HepG2 (cell line): ENCODE data around the gene TUT1. TPM values are rescaled to one million over a fixed set of nuclear protein-coding genes. Genes with fewer than 3 reads are reported as not detected.

Source experiments
- FOSL2 ChIP-seq: sonication (generic); formaldehyde crosslinking; IDR thresholded peaks from 2 replicates; pipeline ENCODE4 v1.4.0; 2020; ENCODE audit warnings: missing genetic modification reagents
- FOXO1 ChIP-seq: sonication (generic); formaldehyde crosslinking; IDR thresholded peaks from 2 replicates; pipeline ENCODE4 v1.4.0; 2020; ENCODE audit warnings: missing genetic modification reagents
- ISL2 ChIP-seq: sonication (generic); formaldehyde crosslinking; IDR thresholded peaks from 2 replicates; pipeline ENCODE4 v1.5.0; 2020; ENCODE audit warnings: missing genetic modification reagents
- JUND ChIP-seq: sonication (generic); formaldehyde crosslinking; IDR thresholded peaks from 2 replicates; pipeline ENCODE4 v1.8.0; 2022; ENCODE audit warnings: mild to moderate bottlenecking, missing genetic modification reagents
- SMYD3 ChIP-seq: sonication (generic); formaldehyde crosslinking; IDR thresholded peaks from 2 replicates; pipeline ENCODE4 v1.8.1; 2023; ENCODE audit warnings: mild to moderate bottlenecking, missing genetic modification reagents
- ZNF282 ChIP-seq: fragments of 450-650 bp; IDR thresholded peaks from 2 replicates; pipeline ENCODE4 v1.6.1; 2018; ENCODE audit not compliant: partially characterized antibody
- ZNF468 ChIP-seq: sonication (generic); formaldehyde crosslinking; IDR thresholded peaks from 2 replicates; pipeline ENCODE4 v1.8.0; 2022; ENCODE audit warnings: mild to moderate bottlenecking, moderate library complexity, missing genetic modification reagents
- ZNF775 ChIP-seq: sonication (generic); formaldehyde crosslinking; IDR thresholded peaks from 2 replicates; pipeline ENCODE4 v1.4.0; 2020; ENCODE audit warnings: missing genetic modification reagents, mild to moderate bottlenecking, moderate library complexity, borderline replicate concordance
- polyA plus RNA-seq, 8 experiments: library from polyadenylated mRNA; depleted of rRNA in 3 of 8; stranded (reverse) in 7 of 8; unstranded in 1 of 8; fragments of >200 nt; fragmentation: Illumina TruSeq in 4 of 8; extraction: Trizol in 4 of 8; gene quantifications; 2 replicates each; pipeline versions ENCODE4 v1.2.1 to v1.2.3, GENCODE V29; 2011 to 2016; ENCODE audit warnings: low read depth in 4 of 8, missing spikeins in 1 of 8, mixed read lengths in 1 of 8; ENCODE audit not compliant: insufficient read depth in 1 of 8
- total RNA-seq, 5 experiments: library from RNA; depleted of rRNA; stranded (reverse); fragments of >200 nt; fragmentation: Illumina TruSeq; extraction: Trizol; gene quantifications; 2 replicates each; pipeline ENCODE4 v1.2.3, GENCODE V29; 2016; ENCODE audit warnings: low read depth in 1 of 5
- TF ChIP-seq, protein P1 (sequence below): sonication (generic); formaldehyde crosslinking; IDR thresholded peaks from 2 replicates; pipeline ENCODE4 v1.9.0; 2021; ENCODE audit warnings: mild to moderate bottlenecking, missing genetic modification reagents
- TF ChIP-seq, protein P2 (sequence below): sonication (generic); formaldehyde crosslinking; IDR thresholded peaks from 2 replicates; pipeline ENCODE4 v1.4.0; 2020; ENCODE audit warnings: missing genetic modification reagents, borderline replicate concordance
- TF ChIP-seq, protein P3 (sequence below): sonication (generic); formaldehyde crosslinking; IDR thresholded peaks from 2 replicates; pipeline ENCODE4 v1.5.1; 2020; ENCODE audit warnings: mild to moderate bottlenecking, moderate library complexity, missing genetic modification reagents
- TF ChIP-seq, protein P4 (sequence below), 2 experiments: fragments of 450-650 bp in 1 of 2; sonication (generic) in 1 of 2; formaldehyde crosslinking; IDR thresholded peaks; 2 replicates each; pipeline versions ENCODE4 v1.5.0 to v1.8.0; 2020 to 2022; ENCODE audit warnings: mild to moderate bottlenecking in 1 of 2, missing genetic modification reagents in 1 of 2
- TF ChIP-seq, protein P5 (sequence below): sonication (generic); formaldehyde crosslinking; IDR thresholded peaks from 2 replicates; pipeline ENCODE4 v1.4.0; 2020; ENCODE audit warnings: missing genetic modification reagents

TUT1 gene
- total and polyA plus RNA-seq, 2 of the 13 experiments (the other 11 are each of a cell fraction or from before 2014, with no cell fraction given), result 9.7 to 14.3 TPM

DNA sequence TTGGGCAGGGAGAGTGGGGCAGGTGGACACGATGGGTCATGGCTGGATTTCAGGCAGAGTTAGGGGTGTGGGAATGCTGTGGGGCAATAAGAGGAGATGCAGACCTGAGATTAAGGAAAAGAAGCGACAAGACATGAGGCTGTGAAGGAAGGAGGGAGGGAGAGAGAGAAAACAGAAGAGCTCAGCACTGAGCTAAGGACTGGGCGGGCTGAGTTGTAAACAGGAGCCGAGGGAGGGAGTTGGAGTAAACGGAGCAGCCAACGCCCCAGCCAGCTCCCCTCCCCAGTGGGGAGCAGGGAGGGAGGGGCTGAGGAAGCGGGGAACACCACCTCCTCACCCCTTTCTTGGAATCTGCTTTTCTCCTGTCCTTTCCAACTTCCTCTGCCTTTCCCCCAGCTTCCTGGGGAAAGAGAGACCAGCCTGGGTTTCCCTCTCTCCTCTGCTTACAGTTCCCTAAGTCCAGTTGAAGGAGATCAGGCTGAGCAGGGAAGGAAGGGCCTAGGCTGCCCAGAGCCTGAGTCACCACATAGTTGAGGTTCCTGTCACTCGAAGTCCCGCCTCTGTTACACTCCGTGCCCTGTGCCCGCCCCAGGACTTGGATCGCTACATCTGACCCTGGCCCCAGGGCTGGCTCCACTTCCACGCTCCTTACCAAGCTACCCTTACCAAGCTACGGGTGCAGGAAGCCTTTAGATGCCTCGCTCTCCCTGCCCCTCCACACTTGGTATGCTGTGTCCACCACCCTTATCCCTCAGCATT, 38.1 kb downstream of the TUT1 start (continued):
- TF ChIP-seq, protein P1, sequence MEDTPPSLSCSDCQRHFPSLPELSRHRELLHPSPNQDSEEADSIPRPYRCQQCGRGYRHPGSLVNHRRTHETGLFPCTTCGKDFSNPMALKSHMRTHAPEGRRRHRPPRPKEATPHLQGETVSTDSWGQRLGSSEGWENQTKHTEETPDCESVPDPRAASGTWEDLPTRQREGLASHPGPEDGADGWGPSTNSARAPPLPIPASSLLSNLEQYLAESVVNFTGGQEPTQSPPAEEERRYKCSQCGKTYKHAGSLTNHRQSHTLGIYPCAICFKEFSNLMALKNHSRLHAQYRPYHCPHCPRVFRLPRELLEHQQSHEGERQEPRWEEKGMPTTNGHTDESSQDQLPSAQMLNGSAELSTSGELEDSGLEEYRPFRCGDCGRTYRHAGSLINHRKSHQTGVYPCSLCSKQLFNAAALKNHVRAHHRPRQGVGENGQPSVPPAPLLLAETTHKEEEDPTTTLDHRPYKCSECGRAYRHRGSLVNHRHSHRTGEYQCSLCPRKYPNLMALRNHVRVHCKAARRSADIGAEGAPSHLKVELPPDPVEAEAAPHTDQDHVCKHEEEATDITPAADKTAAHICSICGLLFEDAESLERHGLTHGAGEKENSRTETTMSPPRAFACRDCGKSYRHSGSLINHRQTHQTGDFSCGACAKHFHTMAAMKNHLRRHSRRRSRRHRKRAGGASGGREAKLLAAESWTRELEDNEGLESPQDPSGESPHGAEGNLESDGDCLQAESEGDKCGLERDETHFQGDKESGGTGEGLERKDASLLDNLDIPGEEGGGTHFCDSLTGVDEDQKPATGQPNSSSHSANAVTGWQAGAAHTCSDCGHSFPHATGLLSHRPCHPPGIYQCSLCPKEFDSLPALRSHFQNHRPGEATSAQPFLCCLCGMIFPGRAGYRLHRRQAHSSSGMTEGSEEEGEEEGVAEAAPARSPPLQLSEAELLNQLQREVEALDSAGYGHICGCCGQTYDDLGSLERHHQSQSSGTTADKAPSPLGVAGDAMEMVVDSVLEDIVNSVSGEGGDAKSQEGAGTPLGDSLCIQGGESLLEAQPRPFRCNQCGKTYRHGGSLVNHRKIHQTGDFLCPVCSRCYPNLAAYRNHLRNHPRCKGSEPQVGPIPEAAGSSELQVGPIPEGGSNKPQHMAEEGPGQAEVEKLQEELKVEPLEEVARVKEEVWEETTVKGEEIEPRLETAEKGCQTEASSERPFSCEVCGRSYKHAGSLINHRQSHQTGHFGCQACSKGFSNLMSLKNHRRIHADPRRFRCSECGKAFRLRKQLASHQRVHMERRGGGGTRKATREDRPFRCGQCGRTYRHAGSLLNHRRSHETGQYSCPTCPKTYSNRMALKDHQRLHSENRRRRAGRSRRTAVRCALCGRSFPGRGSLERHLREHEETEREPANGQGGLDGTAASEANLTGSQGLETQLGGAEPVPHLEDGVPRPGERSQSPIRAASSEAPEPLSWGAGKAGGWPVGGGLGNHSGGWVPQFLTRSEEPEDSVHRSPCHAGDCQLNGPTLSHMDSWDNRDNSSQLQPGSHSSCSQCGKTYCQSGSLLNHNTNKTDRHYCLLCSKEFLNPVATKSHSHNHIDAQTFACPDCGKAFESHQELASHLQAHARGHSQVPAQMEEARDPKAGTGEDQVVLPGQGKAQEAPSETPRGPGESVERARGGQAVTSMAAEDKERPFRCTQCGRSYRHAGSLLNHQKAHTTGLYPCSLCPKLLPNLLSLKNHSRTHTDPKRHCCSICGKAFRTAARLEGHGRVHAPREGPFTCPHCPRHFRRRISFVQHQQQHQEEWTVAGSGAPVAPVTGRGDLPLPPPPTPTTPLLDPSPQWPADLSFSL (CRISPR knock-in tag), result no peak
- TF ChIP-seq ISL2 (CRISPR knock-in tag) (no peak), FOXO1 (CRISPR knock-in tag) (0 out of 2 replicates have a peak, but pooled peaks have one; percentile 9), JUND (no peak), SMYD3 (CRISPR knock-in tag) (no peak), ZNF775 (CRISPR knock-in tag) (no peak), ZNF468 (CRISPR knock-in tag) (no peak), ZNF282 (no peak), FOSL2 (peak; percentile 73)
- TF ChIP-seq, protein P2, sequence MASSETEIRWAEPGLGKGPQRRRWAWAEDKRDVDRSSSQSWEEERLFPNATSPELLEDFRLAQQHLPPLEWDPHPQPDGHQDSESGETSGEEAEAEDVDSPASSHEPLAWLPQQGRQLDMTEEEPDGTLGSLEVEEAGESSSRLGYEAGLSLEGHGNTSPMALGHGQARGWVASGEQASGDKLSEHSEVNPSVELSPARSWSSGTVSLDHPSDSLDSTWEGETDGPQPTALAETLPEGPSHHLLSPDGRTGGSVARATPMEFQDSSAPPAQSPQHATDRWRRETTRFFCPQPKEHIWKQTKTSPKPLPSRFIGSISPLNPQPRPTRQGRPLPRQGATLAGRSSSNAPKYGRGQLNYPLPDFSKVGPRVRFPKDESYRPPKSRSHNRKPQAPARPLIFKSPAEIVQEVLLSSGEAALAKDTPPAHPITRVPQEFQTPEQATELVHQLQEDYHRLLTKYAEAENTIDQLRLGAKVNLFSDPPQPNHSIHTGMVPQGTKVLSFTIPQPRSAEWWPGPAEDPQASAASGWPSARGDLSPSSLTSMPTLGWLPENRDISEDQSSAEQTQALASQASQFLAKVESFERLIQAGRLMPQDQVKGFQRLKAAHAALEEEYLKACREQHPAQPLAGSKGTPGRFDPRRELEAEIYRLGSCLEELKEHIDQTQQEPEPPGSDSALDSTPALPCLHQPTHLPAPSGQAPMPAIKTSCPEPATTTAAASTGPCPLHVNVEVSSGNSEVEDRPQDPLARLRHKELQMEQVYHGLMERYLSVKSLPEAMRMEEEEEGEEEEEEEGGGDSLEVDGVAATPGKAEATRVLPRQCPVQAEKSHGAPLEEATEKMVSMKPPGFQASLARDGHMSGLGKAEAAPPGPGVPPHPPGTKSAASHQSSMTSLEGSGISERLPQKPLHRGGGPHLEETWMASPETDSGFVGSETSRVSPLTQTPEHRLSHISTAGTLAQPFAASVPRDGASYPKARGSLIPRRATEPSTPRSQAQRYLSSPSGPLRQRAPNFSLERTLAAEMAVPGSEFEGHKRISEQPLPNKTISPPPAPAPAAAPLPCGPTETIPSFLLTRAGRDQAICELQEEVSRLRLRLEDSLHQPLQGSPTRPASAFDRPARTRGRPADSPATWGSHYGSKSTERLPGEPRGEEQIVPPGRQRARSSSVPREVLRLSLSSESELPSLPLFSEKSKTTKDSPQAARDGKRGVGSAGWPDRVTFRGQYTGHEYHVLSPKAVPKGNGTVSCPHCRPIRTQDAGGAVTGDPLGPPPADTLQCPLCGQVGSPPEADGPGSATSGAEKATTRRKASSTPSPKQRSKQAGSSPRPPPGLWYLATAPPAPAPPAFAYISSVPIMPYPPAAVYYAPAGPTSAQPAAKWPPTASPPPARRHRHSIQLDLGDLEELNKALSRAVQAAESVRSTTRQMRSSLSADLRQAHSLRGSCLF (CRISPR knock-in tag), result no peak
- TF ChIP-seq, protein P3, sequence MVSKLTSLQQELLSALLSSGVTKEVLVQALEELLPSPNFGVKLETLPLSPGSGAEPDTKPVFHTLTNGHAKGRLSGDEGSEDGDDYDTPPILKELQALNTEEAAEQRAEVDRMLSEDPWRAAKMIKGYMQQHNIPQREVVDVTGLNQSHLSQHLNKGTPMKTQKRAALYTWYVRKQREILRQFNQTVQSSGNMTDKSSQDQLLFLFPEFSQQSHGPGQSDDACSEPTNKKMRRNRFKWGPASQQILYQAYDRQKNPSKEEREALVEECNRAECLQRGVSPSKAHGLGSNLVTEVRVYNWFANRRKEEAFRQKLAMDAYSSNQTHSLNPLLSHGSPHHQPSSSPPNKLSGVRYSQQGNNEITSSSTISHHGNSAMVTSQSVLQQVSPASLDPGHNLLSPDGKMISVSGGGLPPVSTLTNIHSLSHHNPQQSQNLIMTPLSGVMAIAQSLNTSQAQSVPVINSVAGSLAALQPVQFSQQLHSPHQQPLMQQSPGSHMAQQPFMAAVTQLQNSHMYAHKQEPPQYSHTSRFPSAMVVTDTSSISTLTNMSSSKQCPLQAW, result no peak
- TF ChIP-seq, protein P4, sequence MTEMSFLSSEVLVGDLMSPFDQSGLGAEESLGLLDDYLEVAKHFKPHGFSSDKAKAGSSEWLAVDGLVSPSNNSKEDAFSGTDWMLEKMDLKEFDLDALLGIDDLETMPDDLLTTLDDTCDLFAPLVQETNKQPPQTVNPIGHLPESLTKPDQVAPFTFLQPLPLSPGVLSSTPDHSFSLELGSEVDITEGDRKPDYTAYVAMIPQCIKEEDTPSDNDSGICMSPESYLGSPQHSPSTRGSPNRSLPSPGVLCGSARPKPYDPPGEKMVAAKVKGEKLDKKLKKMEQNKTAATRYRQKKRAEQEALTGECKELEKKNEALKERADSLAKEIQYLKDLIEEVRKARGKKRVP (CRISPR knock-in tag; IDR thresholded peaks at IDR 0.05), result no peak
- TF ChIP-seq, protein P5, sequence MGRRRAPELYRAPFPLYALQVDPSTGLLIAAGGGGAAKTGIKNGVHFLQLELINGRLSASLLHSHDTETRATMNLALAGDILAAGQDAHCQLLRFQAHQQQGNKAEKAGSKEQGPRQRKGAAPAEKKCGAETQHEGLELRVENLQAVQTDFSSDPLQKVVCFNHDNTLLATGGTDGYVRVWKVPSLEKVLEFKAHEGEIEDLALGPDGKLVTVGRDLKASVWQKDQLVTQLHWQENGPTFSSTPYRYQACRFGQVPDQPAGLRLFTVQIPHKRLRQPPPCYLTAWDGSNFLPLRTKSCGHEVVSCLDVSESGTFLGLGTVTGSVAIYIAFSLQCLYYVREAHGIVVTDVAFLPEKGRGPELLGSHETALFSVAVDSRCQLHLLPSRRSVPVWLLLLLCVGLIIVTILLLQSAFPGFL (CRISPR knock-in tag), result no peak
